Keratinocyte (primary cell): ENCODE data around the gene TBC1D7. TPM values are rescaled to one million over a fixed set of nuclear protein-coding genes. Genes with fewer than 3 reads are reported as not detected.

ENCODE experiments used
- DNase-seq: peaks from one replicate; pipeline ENCODE4 v3.0.0-alpha.2; 2011; ENCODE audit warnings: low read depth, missing footprints, low spot score
- FAIRE-seq: peaks from 2 replicates; lab custom pipeline; 2011; peaks lifted over from hg19 to GRCh38; lab: Jason Lieb, UNC
- H2AFZ ChIP-seq: 2 replicates; pipeline ENCODE4 v1.6.0; 2012; ENCODE audit warnings: low read length, control low read depth, inconsistent platforms; ENCODE audit not compliant: control insufficient read depth
- H3K27ac ChIP-seq: 2 replicates; pipeline ENCODE4 v1.5.1; 2011; ENCODE audit warnings: low read length; ENCODE audit not compliant: control insufficient read depth, insufficient read depth
- H3K27me3 ChIP-seq: 3 replicates; pipeline ENCODE4 v1.6.0; 2011; ENCODE audit warnings: low read length; ENCODE audit not compliant: control insufficient read depth, insufficient read depth; ENCODE audit errors: extremely low read depth
- H3K36me3 ChIP-seq, 2 experiments: 2 replicates in 1 of 2; 3 replicates in 1 of 2; pipeline ENCODE4 v1.5.1; 2011; ENCODE audit warnings: low read length in 2 of 2, mild to moderate bottlenecking in 1 of 2; ENCODE audit not compliant: control insufficient read depth in 2 of 2, insufficient read depth in 2 of 2; ENCODE audit errors: extremely low read depth in 1 of 2
- H3K4me1 ChIP-seq: 3 replicates; pipeline ENCODE4 v1.5.1; 2011; ENCODE audit warnings: low read length; ENCODE audit not compliant: control insufficient read depth, insufficient read depth; ENCODE audit errors: extremely low read depth
- H3K4me2 ChIP-seq: 3 replicates; pipeline ENCODE4 v1.6.0; 2011; ENCODE audit warnings: low read depth, low read length; ENCODE audit not compliant: control insufficient read depth, insufficient read depth; ENCODE audit errors: extremely low read depth
- H3K4me3 ChIP-seq, 3 experiments: fragments of 200-600 bp in 1 of 3; sonication (generic) in 1 of 3; 2 replicates in 2 of 3; 3 replicates in 1 of 3; pipeline ENCODE4 v1.5.1; 2011 to 2016; ENCODE audit warnings: low read length in 3 of 3, mild to moderate bottlenecking in 3 of 3, control low read depth in 2 of 3, inconsistent platforms in 1 of 3, low read depth in 1 of 3, mixed read lengths in 1 of 3, mixed run types in 1 of 3, moderate library complexity in 1 of 3; ENCODE audit not compliant: control insufficient read depth in 2 of 3, insufficient read depth in 2 of 3; ENCODE audit errors: extremely low read depth in 1 of 3
- H3K79me2 ChIP-seq: 2 replicates; pipeline ENCODE4 v1.6.0; 2012; ENCODE audit warnings: low read length; ENCODE audit not compliant: control insufficient read depth, insufficient read depth
- H3K9ac ChIP-seq: 3 replicates; pipeline ENCODE4 v1.6.0; 2011; ENCODE audit warnings: low read length; ENCODE audit not compliant: control insufficient read depth, insufficient read depth; ENCODE audit errors: extremely low read depth
- H3K9me1 ChIP-seq: 3 replicates; pipeline ENCODE4 v1.6.0; 2011; ENCODE audit warnings: low read length; ENCODE audit not compliant: control insufficient read depth, insufficient read depth; ENCODE audit errors: extremely low read depth
- H3K9me3 ChIP-seq: 2 replicates; pipeline ENCODE4 v1.5.1; 2012; ENCODE audit warnings: low read depth, low read length; ENCODE audit not compliant: control insufficient read depth
- H4K20me1 ChIP-seq: 3 replicates; pipeline ENCODE4 v1.6.0; 2011; ENCODE audit warnings: low read length; ENCODE audit not compliant: control insufficient read depth, insufficient read depth; ENCODE audit errors: extremely low read depth
- EZH2 ChIP-seq: IDR thresholded peaks from one replicate; pipeline ENCODE4 v1.6.1; 2012; ENCODE audit warnings: inconsistent platforms, mild to moderate bottlenecking, low read length, moderate library complexity
- dilution Hi-C: fragments of 300-500 bp; cut with MboI; formaldehyde crosslinking; loops from one replicate; pipeline ENCODE4 v1.7.0; 2020; ENCODE audit warnings: low sequenced_read_pairs; ENCODE audit not compliant: extremely low pct_ligation_motif_present
- polyA plus RNA-seq, 5 experiments: library from polyadenylated mRNA; depleted of rRNA in 3 of 5; stranded (reverse) in 3 of 5; stranded (forward) in 1 of 5; unstranded in 1 of 5; fragments of >200 nt; gene quantifications; 1 replicate in 1 of 5; 2 replicates in 3 of 5; 3 replicates in 1 of 5; pipeline versions ENCODE4 v1.2.1 to v1.2.3, GENCODE V29; 2011 to 2012; ENCODE audit warnings: missing spikeins in 2 of 5, low read depth in 1 of 5, low replicate concordance in 1 of 5
- TF ChIP-seq, protein P1 (sequence below), 3 experiments: IDR thresholded peaks in 1 of 3; conservative IDR thresholded peaks in 1 of 3; optimal IDR thresholded peaks in 1 of 3; 2 replicates in 2 of 3; 3 replicates in 1 of 3; pipeline versions ENCODE3 to v1.5.1; 2011; ENCODE audit warnings: low read length in 3 of 3, mild to moderate bottlenecking in 3 of 3, moderate library complexity in 2 of 3, control low read depth in 1 of 3, inconsistent platforms in 1 of 3; ENCODE audit not compliant: insufficient read depth in 2 of 3; ENCODE audit errors: extremely low read depth in 1 of 3

The TBC1D7 gene
- polyA plus RNA-seq, 1 donor (not counting 4 experiments of a cell fraction or from before 2014, with no cell fraction given): 30.4 TPM

- Histone ChIP-seq H3K9me1 (no peaks in the 10 kb centered on the region), H3K79me2 (no peaks in the 10 kb centered on the region), H3K36me3 (no peaks in the 10 kb centered on the region), H3K27me3 (no peaks in the 10 kb centered on the region), H2AFZ (no peak overlapping the region), H3K4me1 (peaks cover 40% of the 10 kb centered on the region), H3K4me3 (no peak overlapping the region), H3K4me2 (no peak overlapping the region), H3K9me3 (no peaks in the 10 kb centered on the region), H3K9ac (no peak overlapping the region), H3K27ac (no peak overlapping the region), H4K20me1 (peaks cover 2% of the 10 kb centered on the region)
- peak; percentile 93 for DNase-seq
- dilution Hi-C loops: no loop called here
- TF ChIP-seq, protein P1, sequence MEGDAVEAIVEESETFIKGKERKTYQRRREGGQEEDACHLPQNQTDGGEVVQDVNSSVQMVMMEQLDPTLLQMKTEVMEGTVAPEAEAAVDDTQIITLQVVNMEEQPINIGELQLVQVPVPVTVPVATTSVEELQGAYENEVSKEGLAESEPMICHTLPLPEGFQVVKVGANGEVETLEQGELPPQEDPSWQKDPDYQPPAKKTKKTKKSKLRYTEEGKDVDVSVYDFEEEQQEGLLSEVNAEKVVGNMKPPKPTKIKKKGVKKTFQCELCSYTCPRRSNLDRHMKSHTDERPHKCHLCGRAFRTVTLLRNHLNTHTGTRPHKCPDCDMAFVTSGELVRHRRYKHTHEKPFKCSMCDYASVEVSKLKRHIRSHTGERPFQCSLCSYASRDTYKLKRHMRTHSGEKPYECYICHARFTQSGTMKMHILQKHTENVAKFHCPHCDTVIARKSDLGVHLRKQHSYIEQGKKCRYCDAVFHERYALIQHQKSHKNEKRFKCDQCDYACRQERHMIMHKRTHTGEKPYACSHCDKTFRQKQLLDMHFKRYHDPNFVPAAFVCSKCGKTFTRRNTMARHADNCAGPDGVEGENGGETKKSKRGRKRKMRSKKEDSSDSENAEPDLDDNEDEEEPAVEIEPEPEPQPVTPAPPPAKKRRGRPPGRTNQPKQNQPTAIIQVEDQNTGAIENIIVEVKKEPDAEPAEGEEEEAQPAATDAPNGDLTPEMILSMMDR (optimal IDR thresholded peaks at IDR 0.05 in 1 of 3, IDR thresholded peaks at IDR 0.05 in 1 of 3, conservative IDR thresholded peaks at IDR 0.05 in 1 of 3; ENCODE audit: extremely low read depth in 1 of 3, insufficient read depth in 2 of 3, low read length in 3 of 3): no peak
- no peak for TF ChIP-seq EZH2
- peak; percentile 36 for FAIRE-seq
These were observed 42.3 kb upstream of the TBC1D7 start for GRCh38 chr6:13370623-13371022.

DNA sequence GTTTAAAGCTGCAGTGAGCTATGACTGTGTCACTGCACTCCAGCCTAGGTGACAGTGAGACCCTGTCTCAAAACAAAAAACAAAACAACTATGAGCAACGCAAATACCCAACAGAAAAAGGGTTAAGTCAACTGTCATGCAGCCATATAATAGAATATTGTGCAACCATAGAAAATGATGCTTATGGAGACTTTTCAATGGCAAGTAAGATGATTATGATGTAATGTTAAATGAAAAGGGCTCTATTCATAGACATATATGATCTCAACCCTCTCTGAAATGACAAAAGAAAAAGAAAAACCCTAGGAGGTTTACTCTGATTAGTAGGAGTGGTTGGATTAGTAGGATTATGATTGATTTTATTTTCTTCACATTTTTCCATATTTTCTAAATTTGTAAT, 41.3 kb upstream of the TBC1D7 start:
- Histone ChIP-seq H2AFZ (no peak overlapping the region), H3K4me2 (no peak overlapping the region), H3K4me3 (no peak overlapping the region), H3K36me3 (peaks cover 4 to 9% of the 10 kb centered on the region in 2 experiments), H3K9me1 (no peaks in the 10 kb centered on the region), H3K27ac (no peak overlapping the region), H3K9me3 (no peaks in the 10 kb centered on the region), H3K79me2 (no peaks in the 10 kb centered on the region), H3K4me1 (peaks cover 31% of the 10 kb centered on the region), H4K20me1 (peaks cover 2% of the 10 kb centered on the region), H3K27me3 (no peaks in the 10 kb centered on the region), H3K9ac (no peak overlapping the region)
- no peak for DNase-seq
- TF ChIP-seq EZH2: no peak
- TF ChIP-seq, protein P1 (optimal IDR thresholded peaks at IDR 0.05 in 1 of 3, IDR thresholded peaks at IDR 0.05 in 1 of 3, conservative IDR thresholded peaks at IDR 0.05 in 1 of 3; ENCODE audit: extremely low read depth in 1 of 3, insufficient read depth in 2 of 3, low read length in 3 of 3): no peak
- dilution Hi-C loops: no loop called here
- FAIRE-seq: no peak
